Parathyroid adenoma (tissue), 2 donors: Measurements from ENCODE around the gene PLS1.
"Not testable (repeated sequence)": the region's sequence is repeated elsewhere in the genome, so short reads cannot be mapped to it uniquely, and the experiment has no call there.

ENCODE experiments used
- H2AFZ ChIP-seq: fragments of 300-600 bp; sonication (generic); one replicate; pipeline ENCODE4 v1.7.0; 2017; ENCODE audit warnings: antibody characterized with exemption, mild to moderate bottlenecking
- H3K27ac ChIP-seq: fragments of 300-600 bp; sonication (generic); one replicate; pipeline ENCODE4 v1.7.0; 2017
- H3K27me3 ChIP-seq: fragments of 300-600 bp; sonication (generic); one replicate; pipeline ENCODE4 v1.7.0; 2017; ENCODE audit warnings: low read length; ENCODE audit not compliant: control insufficient read depth, insufficient read depth
- H3K36me3 ChIP-seq: fragments of 300-600 bp; sonication (generic); one replicate; pipeline ENCODE4 v1.7.0; 2017; ENCODE audit warnings: low read length; ENCODE audit not compliant: control insufficient read depth, insufficient read depth
- H3K4me1 ChIP-seq: fragments of 300-600 bp; sonication (generic); one replicate; pipeline ENCODE4 v1.7.0; 2017; ENCODE audit warnings: control low read depth
- H3K4me2 ChIP-seq: fragments of 300-600 bp; sonication (generic); one replicate; pipeline ENCODE4 v1.7.0; 2017; ENCODE audit warnings: low read length
- H3K4me3 ChIP-seq: fragments of 300-600 bp; sonication (generic); one replicate; pipeline ENCODE4 v1.7.0; 2017; ENCODE audit warnings: low read depth, low read length
- H3K79me2 ChIP-seq: fragments of 300-600 bp; sonication (generic); one replicate; pipeline ENCODE4 v1.7.0; 2017; ENCODE audit warnings: control low read depth
- H3K9ac ChIP-seq: fragments of 300-600 bp; sonication (generic); one replicate; pipeline ENCODE4 v1.7.0; 2017; ENCODE audit warnings: mild to moderate bottlenecking
- H3K9me3 ChIP-seq: fragments of 300-600 bp; sonication (generic); one replicate; pipeline ENCODE4 v1.7.0; 2017; ENCODE audit warnings: low read length; ENCODE audit not compliant: control insufficient read depth
- CTCF ChIP-seq: fragments of 300-600 bp; sonication (generic); IDR thresholded peaks from one replicate; pipeline ENCODE4 v1.7.0; 2017; ENCODE audit warnings: antibody characterized with exemption, mild to moderate bottlenecking
- donor health status: primary hyperparathyroidism.

Gene PLS1

GRCh38 chr3:142709207-142709606, 113.0 kb downstream of the PLS1 start:
- Histone ChIP-seq H3K9ac (no peak overlapping the region), H3K27ac (no peak overlapping the region), H3K4me3 (no peak overlapping the region), H3K36me3 (no peaks in the 10 kb centered on the region), H3K27me3 (no peaks in the 10 kb centered on the region), H2AFZ (no peak overlapping the region), H3K79me2 (no peaks in the 10 kb centered on the region), H3K9me3 (no peaks in the 10 kb centered on the region), H3K4me2 (no peak overlapping the region), H3K4me1 (no peaks in the 10 kb centered on the region)
- no peak for TF ChIP-seq CTCF

GRCh38 chr3:142714882-142715281, 118.7 kb downstream of the PLS1 start:
- H3K27me3 ChIP-seq, H3K4me1 ChIP-seq, H3K27ac ChIP-seq, H3K36me3 ChIP-seq, H3K4me2 ChIP-seq, H3K9ac ChIP-seq, H3K4me3 ChIP-seq, H3K9me3 ChIP-seq, H3K79me2 ChIP-seq, H2AFZ ChIP-seq: not testable (repeated sequence)

- no peak overlapping the region for H3K9ac ChIP-seq
- no peaks in the 10 kb centered on the region for H3K36me3 ChIP-seq
- H2AFZ ChIP-seq: no peak overlapping the region
- no peaks in the 10 kb centered on the region for H3K9me3 ChIP-seq
- H3K4me2 ChIP-seq: no peak overlapping the region
- no peaks in the 10 kb centered on the region for H3K4me1 ChIP-seq
- no peaks in the 10 kb centered on the region for H3K27me3 ChIP-seq
- no peak overlapping the region for H3K4me3 ChIP-seq
- H3K79me2 ChIP-seq: no peaks in the 10 kb centered on the region
- H3K27ac ChIP-seq: no peak overlapping the region
- no peak for TF ChIP-seq CTCF
Measured at GRCh38 chr3:142716102-142716501, 119.9 kb downstream of the PLS1 start.

- Histone ChIP-seq H3K9me3 (no peaks in the 10 kb centered on the region), H3K4me3 (peak overlapping the region; percentile 33), H3K4me2 (peak overlapping the region; percentile 58), H2AFZ (peak overlapping the region; percentile 81), H3K27ac (no peak overlapping the region), H3K79me2 (no peaks in the 10 kb centered on the region), H3K4me1 (no peaks in the 10 kb centered on the region), H3K36me3 (no peaks in the 10 kb centered on the region), H3K9ac (no peak overlapping the region), H3K27me3 (no peaks in the 10 kb centered on the region)
- no peak for TF ChIP-seq CTCF
Measured at GRCh38 chr3:142723665-142723967, 127.4 kb downstream of the PLS1 start.

- no peaks in the 10 kb centered on the region for H3K27me3 ChIP-seq
- no peaks in the 10 kb centered on the region for H3K36me3 ChIP-seq
- no peak for TF ChIP-seq CTCF
- H2AFZ ChIP-seq: peak within 1 kb of the TSS; percentile 81
- no peaks in the 10 kb centered on the region for H3K4me1 ChIP-seq
- peak within 1 kb of the TSS; percentile 71 for H3K4me3 ChIP-seq
- H3K79me2 ChIP-seq: no peaks in the 10 kb centered on the region
- H3K4me2 ChIP-seq: peak within 1 kb of the TSS; percentile 72
- H3K27ac ChIP-seq: peak within 1 kb of the TSS; percentile 66
- no peaks in the 10 kb centered on the region for H3K9me3 ChIP-seq
- no peak within 1 kb of the TSS for H3K9ac ChIP-seq
Measured at GRCh38 chr3:142723968-142724681, 127.9 kb downstream of the PLS1 start, which contains the start of gene TRPC1. Gene TRPC1, plus strand, starts transcription at chr3:142724034. Its CDS starts 526 bp downstream, at chr3:142724560.
